ENCODE results near the gene SCGN. TPM values are rescaled to one million over a fixed set of nuclear protein-coding genes. Genes with fewer than 3 reads are reported as not detected.

SCGN gene
- total and polyA plus RNA-seq, 4 donors, result 0.07 to 2.7 (median 0.13) TPM

DNA sequence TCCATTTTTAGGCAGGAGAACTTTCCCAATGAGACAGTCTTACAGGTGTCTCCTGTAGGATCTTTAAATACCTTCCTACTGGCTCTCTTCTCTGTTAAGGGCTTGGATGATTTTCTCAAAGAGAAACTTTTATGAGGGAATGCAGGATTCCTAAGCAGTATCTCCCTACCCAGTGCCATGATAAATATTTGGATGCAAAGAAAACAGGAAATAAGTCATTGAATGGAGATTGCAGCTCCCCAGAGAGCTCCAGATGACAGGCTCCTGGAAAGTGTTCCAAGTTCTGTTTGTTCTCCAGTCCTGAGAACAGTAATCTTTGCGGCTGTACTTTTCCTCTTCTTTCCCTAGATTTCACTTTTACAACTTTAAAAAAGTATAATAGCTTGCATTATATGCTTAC, 2.4 kb upstream of the SCGN start:
- ATAC-seq (ENCODE audit: insufficient read depth, low FRiP score) (no peak), DNase-seq (no peak)
- Histone ChIP-seq H3K27me3 (ENCODE audit: control insufficient read depth in 3 of 3, insufficient read depth in 3 of 3, low read length in 2 of 3) (peaks cover 0 to 19% (median 0%) of the 10 kb centered on the region in 3 donors), H3K9me3 (ENCODE audit: control insufficient read depth in 4 of 4, insufficient read depth in 3 of 4, low read length in 3 of 4) (peaks cover 0 to 3% (median 0%) of the 10 kb centered on the region in 4 donors), H3K9ac (ENCODE audit: insufficient read depth in 1 of 2, low read length in 2 of 2) (no peak overlapping the region), H3K36me3 (ENCODE audit: control insufficient read depth in 4 of 4, insufficient read depth in 4 of 4, low read length in 4 of 4) (no peaks in the 10 kb centered on the region), H3K4me1 (ENCODE audit: control insufficient read depth in 5 of 5, insufficient read depth in 5 of 5, low read length in 5 of 5) (peaks cover 0 to 2% (median 0%) of the 10 kb centered on the region in 5 donors), H3K27ac (ENCODE audit: low read depth in 1 of 2, low read length in 1 of 2) (no peak overlapping the region), H3K4me3 (no peak overlapping the region)
- WGBS, 2 donors, result 55 to 67% methylated on average over 1 of the region's 1 CpG
- TF ChIP-seq, protein P1, sequence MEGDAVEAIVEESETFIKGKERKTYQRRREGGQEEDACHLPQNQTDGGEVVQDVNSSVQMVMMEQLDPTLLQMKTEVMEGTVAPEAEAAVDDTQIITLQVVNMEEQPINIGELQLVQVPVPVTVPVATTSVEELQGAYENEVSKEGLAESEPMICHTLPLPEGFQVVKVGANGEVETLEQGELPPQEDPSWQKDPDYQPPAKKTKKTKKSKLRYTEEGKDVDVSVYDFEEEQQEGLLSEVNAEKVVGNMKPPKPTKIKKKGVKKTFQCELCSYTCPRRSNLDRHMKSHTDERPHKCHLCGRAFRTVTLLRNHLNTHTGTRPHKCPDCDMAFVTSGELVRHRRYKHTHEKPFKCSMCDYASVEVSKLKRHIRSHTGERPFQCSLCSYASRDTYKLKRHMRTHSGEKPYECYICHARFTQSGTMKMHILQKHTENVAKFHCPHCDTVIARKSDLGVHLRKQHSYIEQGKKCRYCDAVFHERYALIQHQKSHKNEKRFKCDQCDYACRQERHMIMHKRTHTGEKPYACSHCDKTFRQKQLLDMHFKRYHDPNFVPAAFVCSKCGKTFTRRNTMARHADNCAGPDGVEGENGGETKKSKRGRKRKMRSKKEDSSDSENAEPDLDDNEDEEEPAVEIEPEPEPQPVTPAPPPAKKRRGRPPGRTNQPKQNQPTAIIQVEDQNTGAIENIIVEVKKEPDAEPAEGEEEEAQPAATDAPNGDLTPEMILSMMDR (IDR thresholded peaks at IDR 0.05; ENCODE audit: control extremely low read depth, extremely low read depth), result no peak

DNA sequence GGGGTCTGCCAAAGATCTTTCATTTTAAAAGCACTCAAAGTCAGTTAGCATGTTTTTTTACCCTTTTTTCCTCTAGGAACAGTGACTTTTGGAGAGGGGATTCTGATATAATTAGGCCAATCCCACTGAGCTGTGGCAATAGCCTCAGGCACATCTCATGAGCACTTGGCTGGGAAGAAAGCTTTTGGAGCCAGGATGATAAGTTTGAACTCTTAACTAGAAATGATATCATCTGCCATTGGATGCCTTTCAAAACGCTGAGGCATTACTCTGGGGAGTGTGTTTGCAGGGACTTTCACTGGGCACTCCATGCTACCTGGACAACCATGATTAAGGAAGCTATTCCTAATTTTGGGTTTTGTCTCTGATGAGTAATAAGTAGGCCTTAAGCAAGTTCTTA, 3.7 kb downstream of the SCGN start:
- Histone ChIP-seq H3K4me1 (ENCODE audit: control insufficient read depth in 5 of 5, insufficient read depth in 5 of 5, low read length in 5 of 5) (peaks cover 0 to 2% (median 0%) of the 10 kb centered on the region in 5 donors), H3K4me3 (no peak overlapping the region), H3K27ac (ENCODE audit: low read depth in 1 of 2, low read length in 1 of 2) (no peak overlapping the region), H3K9ac (ENCODE audit: insufficient read depth in 1 of 2, low read length in 2 of 2) (no peak overlapping the region), H3K27me3 (ENCODE audit: control insufficient read depth in 3 of 3, insufficient read depth in 3 of 3, low read length in 2 of 3) (peaks cover 0 to 10% (median 0%) of the 10 kb centered on the region in 3 donors), H3K36me3 (ENCODE audit: control insufficient read depth in 4 of 4, insufficient read depth in 4 of 4, low read length in 4 of 4) (no peaks in the 10 kb centered on the region), H3K9me3 (ENCODE audit: control insufficient read depth in 4 of 4, insufficient read depth in 3 of 4, low read length in 3 of 4) (peaks cover 0 to 3% (median 0%) of the 10 kb centered on the region in 4 donors)
- ATAC-seq (ENCODE audit: insufficient read depth, low FRiP score) (no peak), DNase-seq (no peak)
- TF ChIP-seq, protein P1 (IDR thresholded peaks at IDR 0.05; ENCODE audit: control extremely low read depth, extremely low read depth), result no peak
- WGBS, 2 donors, result 55 to 63% methylated on average over 1 of the region's 1 CpG

DNA sequence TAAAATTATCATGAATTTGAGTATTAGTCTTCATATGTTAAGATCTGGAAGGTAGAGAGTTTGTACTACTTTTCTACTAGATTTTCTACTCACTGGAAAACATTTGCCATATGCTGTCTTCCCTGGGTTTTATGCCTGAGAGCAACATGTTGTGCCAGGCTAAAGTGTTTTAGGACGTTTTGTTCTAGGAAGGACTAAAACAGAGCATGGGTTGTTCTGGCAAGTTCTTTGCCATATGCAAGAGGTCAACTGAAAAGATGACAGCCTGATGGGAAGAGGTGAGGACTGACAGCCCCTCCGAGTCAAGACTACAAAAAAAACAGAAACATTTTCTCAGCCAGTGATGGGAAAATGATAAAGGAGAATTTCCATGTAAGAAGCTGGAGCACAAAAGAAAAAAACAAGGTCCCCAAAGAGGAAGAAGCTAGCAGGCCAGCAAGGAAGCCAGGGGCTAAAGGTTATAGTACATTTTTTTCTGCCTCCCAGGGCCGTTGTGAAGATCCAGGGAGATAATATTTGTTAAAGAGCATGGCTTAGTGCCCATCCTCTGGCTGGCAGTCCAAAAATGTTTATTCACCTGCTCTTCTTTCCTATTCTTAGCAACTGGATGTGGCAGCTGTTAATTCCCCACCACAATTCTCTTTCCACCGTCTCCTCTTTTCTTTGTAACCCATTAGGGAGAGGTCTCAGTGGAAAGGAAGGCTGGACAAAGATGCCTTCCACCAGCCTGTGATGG, 7.8 kb downstream of the SCGN start:
- no peaks in the 10 kb centered on the region for H3K9me3 ChIP-seq (ENCODE audit: control insufficient read depth in 4 of 4, insufficient read depth in 3 of 4, low read length in 3 of 4)
- TF ChIP-seq, protein P1 (IDR thresholded peaks at IDR 0.05; ENCODE audit: control extremely low read depth, extremely low read depth), result no peak
- no peak overlapping the region for H3K9ac ChIP-seq (ENCODE audit: insufficient read depth in 1 of 2, low read length in 2 of 2)
- 46 to 49% methylated on average over 4 of the region's 4 CpGs for WGBS, 2 donors
- no peaks in the 10 kb centered on the region for H3K4me1 ChIP-seq (ENCODE audit: control insufficient read depth in 5 of 5, insufficient read depth in 5 of 5, low read length in 5 of 5)
- H3K36me3 ChIP-seq (ENCODE audit: control insufficient read depth in 4 of 4, insufficient read depth in 4 of 4, low read length in 4 of 4), result no peaks in the 10 kb centered on the region
- no peak overlapping the region for H3K4me3 ChIP-seq
- DNase-seq (no peak), ATAC-seq (ENCODE audit: insufficient read depth, low FRiP score) (no peak)
- H3K27me3 ChIP-seq (ENCODE audit: control insufficient read depth in 3 of 3, insufficient read depth in 3 of 3, low read length in 2 of 3), result no peaks in the 10 kb centered on the region
- H3K27ac ChIP-seq (ENCODE audit: low read depth in 1 of 2, low read length in 1 of 2), result no peak overlapping the region

Data from lung (tissue), 12 donors.